HG03066 (cell line): Measurements from ENCODE around the gene OR4C16.
A peak's percentile ranks its signal among the peaks of the same experiment; 100 is the strongest.

Experiments
- ATAC-seq: cut with Tn5 transposase; IDR thresholded peaks from one replicate; pipeline ENCODE4 v1.9.1; 2021; ENCODE audit warnings: low read depth; ENCODE audit not compliant: unreplicated experiment

The OR4C16 gene, protein sequence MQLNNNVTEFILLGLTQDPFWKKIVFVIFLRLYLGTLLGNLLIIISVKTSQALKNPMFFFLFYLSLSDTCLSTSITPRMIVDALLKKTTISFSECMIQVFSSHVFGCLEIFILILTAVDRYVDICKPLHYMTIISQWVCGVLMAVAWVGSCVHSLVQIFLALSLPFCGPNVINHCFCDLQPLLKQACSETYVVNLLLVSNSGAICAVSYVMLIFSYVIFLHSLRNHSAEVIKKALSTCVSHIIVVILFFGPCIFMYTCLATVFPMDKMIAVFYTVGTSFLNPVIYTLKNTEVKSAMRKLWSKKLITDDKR

GRCh38 chr11:55571828-55572227, at the start of gene OR4C16:
Gene OR4C16, plus strand, starts transcription at chr11:55572128. Its CDS starts 0 bp downstream, at chr11:55572128.
- ATAC-seq: no peak

- ATAC-seq: no peak
Measured at GRCh38 chr11:55554169-55554568, 17.8 kb upstream of the OR4C16 start, which contains the start of gene OR4C15. Gene OR4C15, plus strand, starts transcription at chr11:55554469. Its CDS starts 0 bp downstream, at chr11:55554469.

DNA sequence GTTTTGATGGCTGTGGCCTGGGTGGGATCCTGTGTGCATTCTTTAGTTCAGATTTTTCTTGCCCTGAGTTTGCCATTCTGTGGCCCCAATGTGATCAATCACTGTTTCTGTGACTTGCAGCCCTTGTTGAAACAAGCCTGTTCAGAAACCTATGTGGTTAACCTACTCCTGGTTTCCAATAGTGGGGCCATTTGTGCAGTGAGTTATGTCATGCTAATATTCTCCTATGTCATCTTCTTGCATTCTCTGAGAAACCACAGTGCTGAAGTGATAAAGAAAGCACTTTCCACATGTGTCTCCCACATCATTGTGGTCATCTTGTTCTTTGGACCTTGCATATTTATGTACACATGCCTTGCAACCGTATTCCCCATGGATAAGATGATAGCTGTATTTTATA, 620 bp downstream of the OR4C16 start:
- peak; percentile 95 for ATAC-seq

GRCh38 chr11:55607545-55607944, 35.6 kb downstream of the OR4C16 start, which contains the start of gene OR4C11:
Gene OR4C11, minus strand, starts transcription at chr11:55607645. Its CDS starts 3,272 bp downstream, at chr11:55604373.
- ATAC-seq: no peak
